Activated CD8-positive, alpha-beta T cell treated with anti-CD3 and anti-CD28 coated beads for 36 hours (primary cell): ENCODE results near the gene KRTAP20-2. TPM values are rescaled to one million over a fixed set of nuclear protein-coding genes. Genes with fewer than 3 reads are reported as not detected.

Source experiments
- ATAC-seq: fragments of 200-7000 bp; cut with Tn5 transposase; one replicate; pipeline ENCODE4 v1.10.0; 2021; ENCODE audit warnings: mild to moderate bottlenecking, moderate library complexity
- CTCF ChIA-PET: fragments of 350-600 bp; sonication (Branson Sonifier 250); formaldehyde crosslinking; loops from one replicate; lab custom pipeline; 2021; ENCODE audit warnings: antibody characterized with exemption; lab: Charles Lee
- POLR2A ChIA-PET: fragments of 350-600 bp; sonication (Branson Sonifier 250); formaldehyde crosslinking; loops from one replicate; lab custom pipeline; 2021; ENCODE audit warnings: antibody characterized with exemption; lab: Charles Lee
- DNase-seq: peaks from one replicate; pipeline ENCODE4 v3.0.0-alpha.2; 2020
- H3K27ac Mint-ChIP-seq: one replicate; pipeline ENCODE4 v1.8.0; 2021; ENCODE audit warnings: mild to moderate bottlenecking, mixed read lengths
- H3K27me3 Mint-ChIP-seq: one replicate; pipeline ENCODE4 v1.8.0; 2021; ENCODE audit warnings: mixed read lengths
- H3K36me3 Mint-ChIP-seq: one replicate; pipeline ENCODE4 v1.8.0; 2021; ENCODE audit warnings: low read depth, mixed read lengths
- H3K4me1 Mint-ChIP-seq: one replicate; pipeline ENCODE4 v1.8.0; 2021; ENCODE audit warnings: low read depth, mixed read lengths
- H3K4me3 Mint-ChIP-seq: one replicate; pipeline ENCODE4 v1.8.0; 2021; ENCODE audit warnings: mild to moderate bottlenecking, moderate library complexity, mixed read lengths
- H3K9me3 Mint-ChIP-seq: one replicate; pipeline ENCODE4 v1.8.0; 2021; ENCODE audit warnings: mixed read lengths
- intact Hi-C: fragments of 100-400 bp; cut with micrococcal nuclease; formaldehyde crosslinking; loops from one replicate; pipeline ENCODE4 v1.10.0; 2022
- total RNA-seq, 2 experiments: library from RNA; stranded (reverse); gene quantifications; one replicate each; pipeline ENCODE4 v1.2.3, GENCODE V29; 2021
- TF ChIP-seq, protein P1 (sequence below): fragments of 200-600 bp; IDR thresholded peaks from one replicate; pipeline ENCODE4 v1.8.0; 2022; ENCODE audit warnings: antibody characterized with exemption, mild to moderate bottlenecking

KRTAP20-2 gene
- total RNA-seq, 2 experiments from 2014 or later = not detected

DNA sequence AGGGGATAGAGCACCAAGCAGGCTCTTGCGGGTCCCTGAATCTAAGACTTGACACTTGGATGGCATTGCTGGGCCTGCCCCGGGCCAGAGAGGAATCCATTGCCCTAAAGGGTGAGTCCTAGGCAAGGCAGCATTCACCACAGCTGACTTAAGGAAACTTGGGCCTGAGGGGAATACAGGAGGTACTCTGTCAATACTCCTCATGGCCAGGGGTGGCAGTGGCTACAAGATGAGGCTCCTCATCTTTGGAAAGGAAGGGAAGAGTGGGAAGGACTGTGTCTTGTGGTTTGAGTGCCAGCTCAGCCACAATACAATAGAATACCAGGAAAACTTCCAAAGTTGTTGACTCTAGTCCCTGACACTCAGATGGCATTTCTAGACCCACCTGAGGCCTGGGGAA, 29.0 kb upstream of the KRTAP20-2 start:
- H3K36me3 Mint-ChIP-seq = no peaks in the 10 kb centered on the region
- POLR2A ChIA-PET = no interaction called here

GRCh38 chr21:30612132-30612531, 22.9 kb upstream of the KRTAP20-2 start:
- POLR2A ChIA-PET = no interaction called here
- no peak overlapping the region for H3K4me3 Mint-ChIP-seq
- no peaks in the 10 kb centered on the region for H3K36me3 Mint-ChIP-seq
- DNase-seq = no peak
- peaks cover 1% of the 10 kb centered on the region for H3K27me3 Mint-ChIP-seq
- intact Hi-C loops = no loop called here
- CTCF ChIA-PET = no interaction called here
- no peak overlapping the region for H3K27ac Mint-ChIP-seq
- no peaks in the 10 kb centered on the region for H3K9me3 Mint-ChIP-seq
- TF ChIP-seq, protein P1, sequence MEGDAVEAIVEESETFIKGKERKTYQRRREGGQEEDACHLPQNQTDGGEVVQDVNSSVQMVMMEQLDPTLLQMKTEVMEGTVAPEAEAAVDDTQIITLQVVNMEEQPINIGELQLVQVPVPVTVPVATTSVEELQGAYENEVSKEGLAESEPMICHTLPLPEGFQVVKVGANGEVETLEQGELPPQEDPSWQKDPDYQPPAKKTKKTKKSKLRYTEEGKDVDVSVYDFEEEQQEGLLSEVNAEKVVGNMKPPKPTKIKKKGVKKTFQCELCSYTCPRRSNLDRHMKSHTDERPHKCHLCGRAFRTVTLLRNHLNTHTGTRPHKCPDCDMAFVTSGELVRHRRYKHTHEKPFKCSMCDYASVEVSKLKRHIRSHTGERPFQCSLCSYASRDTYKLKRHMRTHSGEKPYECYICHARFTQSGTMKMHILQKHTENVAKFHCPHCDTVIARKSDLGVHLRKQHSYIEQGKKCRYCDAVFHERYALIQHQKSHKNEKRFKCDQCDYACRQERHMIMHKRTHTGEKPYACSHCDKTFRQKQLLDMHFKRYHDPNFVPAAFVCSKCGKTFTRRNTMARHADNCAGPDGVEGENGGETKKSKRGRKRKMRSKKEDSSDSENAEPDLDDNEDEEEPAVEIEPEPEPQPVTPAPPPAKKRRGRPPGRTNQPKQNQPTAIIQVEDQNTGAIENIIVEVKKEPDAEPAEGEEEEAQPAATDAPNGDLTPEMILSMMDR = no peak
- no peaks in the 10 kb centered on the region for H3K4me1 Mint-ChIP-seq
- no peak for ATAC-seq

More for the DNA sequence above, 29.0 kb upstream of the KRTAP20-2 start:
- no peaks in the 10 kb centered on the region for H3K4me1 Mint-ChIP-seq
- DNase-seq (no peak), ATAC-seq (no peak)
- TF ChIP-seq, protein P1 = no peak
- intact Hi-C loops = no loop called here
- H3K27me3 Mint-ChIP-seq = peaks cover 1% of the 10 kb centered on the region
- peaks cover 2% of the 10 kb centered on the region for H3K9me3 Mint-ChIP-seq
- no peak overlapping the region for H3K4me3 Mint-ChIP-seq
- CTCF ChIA-PET = interaction anchor here (0.8 kb wide), 1 partner anchor 15 kb away, joined by 3 read pairs; the partner anchor contains the start of gene KRTAP20-4
- H3K27ac Mint-ChIP-seq = no peak overlapping the region

- Mint-ChIP-seq H3K9me3 (no peaks in the 10 kb centered on the region), H3K4me1 (no peaks in the 10 kb centered on the region), H3K4me3 (no peak within 1 kb of the TSS), H3K27ac (no peak within 1 kb of the TSS), H3K36me3 (no peaks in the 10 kb centered on the region), H3K27me3 (no peaks in the 10 kb centered on the region)
- DNase-seq = no peak
- TF ChIP-seq, protein P1 = no peak
- no peak for ATAC-seq
- intact Hi-C loops = no loop called here
- POLR2A ChIA-PET = no interaction called here
- CTCF ChIA-PET = no interaction called here
Observed at GRCh38 chr21:30613836-30614235, 21.2 kb upstream of the KRTAP20-2 start, which contains the start of gene KRTAP6-1. TSS of gene KRTAP6-1 (minus strand) at chr21:30613930. CDS start at chr21:30613904, 26 bp downstream.

DNA sequence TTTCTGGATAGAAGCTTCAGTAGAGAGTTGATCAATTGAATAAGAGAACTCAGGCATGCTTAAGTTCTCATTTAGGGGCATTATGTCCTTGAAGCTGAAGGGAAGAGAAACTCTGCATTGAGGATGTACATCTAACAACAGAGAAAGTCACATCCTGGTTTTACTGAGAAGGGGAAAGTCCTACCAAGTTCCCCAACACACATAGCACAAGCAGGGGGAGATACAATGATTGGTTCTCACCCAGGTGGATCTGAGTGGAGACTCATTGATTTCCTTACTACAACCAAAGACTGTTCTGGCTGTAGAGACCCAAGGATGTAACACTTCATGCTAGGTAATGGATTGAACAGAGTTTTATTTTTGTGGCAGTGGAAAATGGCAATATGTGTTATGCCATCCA, 19.8 kb upstream of the KRTAP20-2 start:
- TF ChIP-seq, protein P1 = no peak
- H3K27me3 Mint-ChIP-seq = no peaks in the 10 kb centered on the region
- ChIA-PET CTCF (no interaction called here), POLR2A (no interaction called here)
- no peaks in the 10 kb centered on the region for H3K4me1 Mint-ChIP-seq
- DNase-seq (no peak), ATAC-seq (no peak)
- H3K36me3 Mint-ChIP-seq = no peaks in the 10 kb centered on the region
- intact Hi-C loops = no loop called here
- no peak overlapping the region for H3K27ac Mint-ChIP-seq
- H3K9me3 Mint-ChIP-seq = no peaks in the 10 kb centered on the region
- H3K4me3 Mint-ChIP-seq = no peak overlapping the region

DNA sequence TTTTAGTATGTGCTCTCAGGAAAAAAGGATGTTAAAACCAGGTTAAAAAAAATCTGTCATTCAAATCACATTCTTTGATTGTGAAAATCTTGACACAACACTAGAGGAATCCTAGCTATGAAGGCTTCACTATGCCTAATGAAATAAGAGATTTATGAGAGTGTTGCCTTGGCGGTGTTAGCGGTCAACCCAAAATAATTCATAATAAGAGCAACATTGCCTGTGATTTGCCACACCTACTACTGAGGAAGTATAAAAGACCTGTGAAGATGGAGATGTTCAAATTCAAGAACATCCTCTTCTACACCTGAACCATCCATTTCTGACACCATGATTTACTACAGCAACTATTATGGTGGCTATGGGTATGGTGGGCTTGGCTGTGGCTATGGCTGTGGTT, 18.9 kb upstream of the KRTAP20-2 start, which contains the start of gene KRTAP20-1:
KRTAP20-1 (plus strand) TSS at position 301 of the 400 bp plus-strand sequence; CDS start at position 331, 30 bp downstream.
- POLR2A ChIA-PET = no interaction called here
- no peaks in the 10 kb centered on the region for H3K36me3 Mint-ChIP-seq

More for the DNA sequence above, 18.9 kb upstream of the KRTAP20-2 start, which contains the start of gene KRTAP20-1:
- Mint-ChIP-seq H3K9me3 (no peaks in the 10 kb centered on the region), H3K4me3 (no peak within 1 kb of the TSS), H3K4me1 (no peaks in the 10 kb centered on the region), H3K27ac (no peak within 1 kb of the TSS), H3K27me3 (no peaks in the 10 kb centered on the region)
- DNase-seq (no peak), ATAC-seq (no peak)
- TF ChIP-seq, protein P1 = no peak
- CTCF ChIA-PET = no interaction called here
- intact Hi-C loops = no loop called here
